WTC11 (cell line): ENCODE data around the gene EOMES. TPM values are rescaled to one million over a fixed set of nuclear protein-coding genes. Genes with fewer than 3 reads are reported as not detected.

ENCODE experiments used
- ATAC-seq: fragments of 200-7000 bp; cut with Tn5 transposase; 2 replicates; pipeline ENCODE4 v1.10.0; 2021; ENCODE audit warnings: mild to moderate bottlenecking, moderate library complexity
- CTCF ChIA-PET: fragments of 300-600 bp; sonication (Branson Sonifier 250); formaldehyde crosslinking; loops from one replicate; lab custom pipeline; 2021; ENCODE audit warnings: antibody characterized with exemption; lab: Charles Lee
- POLR2A ChIA-PET: fragments of 350-600 bp; sonication (Branson Sonifier 250); formaldehyde crosslinking; loops from one replicate; lab custom pipeline; 2021; ENCODE audit warnings: antibody characterized with exemption; lab: Charles Lee
- DNase-seq: peaks from one replicate; pipeline ENCODE4 v3.0.0; 2021; ENCODE audit warnings: low spot score
- H3K27ac Mint-ChIP-seq: 2 replicates; pipeline ENCODE4 v1.8.0; 2021; ENCODE audit warnings: mixed read lengths
- H3K27me3 Mint-ChIP-seq: 2 replicates; pipeline ENCODE4 v1.8.0; 2021; ENCODE audit warnings: low read depth, mild to moderate bottlenecking, moderate library complexity, mixed read lengths
- H3K36me3 Mint-ChIP-seq: 2 replicates; pipeline ENCODE4 v1.8.0; 2021; ENCODE audit warnings: mixed read lengths
- H3K4me1 Mint-ChIP-seq: 2 replicates; pipeline ENCODE4 v1.8.0; 2022; ENCODE audit warnings: mixed read lengths
- H3K4me3 Mint-ChIP-seq: 2 replicates; pipeline ENCODE4 v1.8.0; 2021; ENCODE audit warnings: mild to moderate bottlenecking, moderate library complexity, mixed read lengths
- H3K9me3 Mint-ChIP-seq: 2 replicates; pipeline ENCODE4 v1.8.0; 2021; ENCODE audit warnings: mixed read lengths
- ARID4B ChIP-seq: sonication (generic); formaldehyde crosslinking; IDR thresholded peaks from 2 replicates; pipeline ENCODE4 v1.8.0; 2023; ENCODE audit warnings: missing genetic modification reagents, mild to moderate bottlenecking, borderline replicate concordance
- ATF1 ChIP-seq: sonication (generic); formaldehyde crosslinking; IDR thresholded peaks from 2 replicates; pipeline ENCODE4 v1.8.1; 2023; ENCODE audit warnings: mild to moderate bottlenecking, moderate library complexity, missing genetic modification reagents
- ATF6 ChIP-seq: sonication (generic); formaldehyde crosslinking; IDR thresholded peaks from 2 replicates; pipeline ENCODE4 v1.8.1; 2023; ENCODE audit warnings: mild to moderate bottlenecking, missing genetic modification reagents
- ESRRA ChIP-seq: sonication (generic); formaldehyde crosslinking; IDR thresholded peaks from 2 replicates; pipeline ENCODE4 v1.8.1; 2022; ENCODE audit warnings: mild to moderate bottlenecking, missing genetic modification reagents, borderline replicate concordance
- MAX ChIP-seq: sonication (generic); formaldehyde crosslinking; IDR thresholded peaks from 2 replicates; pipeline ENCODE4 v1.8.0; 2022; ENCODE audit warnings: mild to moderate bottlenecking, missing genetic modification reagents
- MXD4 ChIP-seq: fragments of 250-450 bp; sonication (Bioruptor Pico); IDR thresholded peaks from 2 replicates; pipeline ENCODE4 v1.8.0; 2021; ENCODE audit warnings: mild to moderate bottlenecking, moderate library complexity, borderline replicate concordance
- NR1H2 ChIP-seq: sonication (generic); formaldehyde crosslinking; IDR thresholded peaks from 2 replicates; pipeline ENCODE4 v1.9.0; 2021; ENCODE audit warnings: mild to moderate bottlenecking, moderate library complexity, missing genetic modification reagents
- NR2C2 ChIP-seq: sonication (generic); formaldehyde crosslinking; IDR thresholded peaks from 2 replicates; pipeline ENCODE4 v1.8.0; 2022; ENCODE audit warnings: mild to moderate bottlenecking, missing genetic modification reagents
- SMAD4 ChIP-seq: sonication (generic); formaldehyde crosslinking; IDR thresholded peaks from 2 replicates; pipeline ENCODE4 v1.8.0; 2022; ENCODE audit warnings: mild to moderate bottlenecking, missing genetic modification reagents
- ZNF121 ChIP-seq: sonication (generic); formaldehyde crosslinking; IDR thresholded peaks from 2 replicates; pipeline ENCODE4 v1.8.0; 2023; ENCODE audit warnings: missing genetic modification reagents
- ZNF219 ChIP-seq: sonication (generic); formaldehyde crosslinking; IDR thresholded peaks from 2 replicates; pipeline ENCODE4 v1.8.0; 2023; ENCODE audit warnings: missing genetic modification reagents, mild to moderate bottlenecking, borderline replicate concordance
- ZNF263 ChIP-seq: sonication (generic); formaldehyde crosslinking; IDR thresholded peaks from 2 replicates; pipeline ENCODE4 v1.8.1; 2022; ENCODE audit warnings: low read depth, mild to moderate bottlenecking, moderate library complexity, missing genetic modification reagents
- ZNF317 ChIP-seq: sonication (generic); formaldehyde crosslinking; IDR thresholded peaks from 2 replicates; pipeline ENCODE4 v1.8.1; 2023; ENCODE audit warnings: low read depth, mild to moderate bottlenecking, moderate library complexity, missing genetic modification reagents, borderline replicate concordance
- ZNF396 ChIP-seq: fragments of 250-450 bp; sonication (Bioruptor Pico); IDR thresholded peaks from 2 replicates; pipeline ENCODE4 v1.8.0; 2021; ENCODE audit warnings: mild to moderate bottlenecking, moderate library complexity, borderline replicate concordance
- ZNF416 ChIP-seq: fragments of 250-450 bp; sonication (Bioruptor Pico); IDR thresholded peaks from 2 replicates; pipeline ENCODE4 v1.9.0; 2021; ENCODE audit warnings: mild to moderate bottlenecking, inconsistent platforms
- ZSCAN18 ChIP-seq: fragments of 250-450 bp; sonication (Bioruptor Pico); IDR thresholded peaks from 2 replicates; pipeline ENCODE4 v2.1.2; 2022; ENCODE audit warnings: mild to moderate bottlenecking, moderate library complexity
- total RNA-seq: library from RNA; stranded (reverse); gene quantifications from 3 replicates; pipeline ENCODE4 v1.2.3, GENCODE V29; 2021
- TF ChIP-seq, protein P1 (sequence below): sonication (generic); formaldehyde crosslinking; IDR thresholded peaks from 2 replicates; pipeline ENCODE4 v1.8.1; 2023; ENCODE audit warnings: mild to moderate bottlenecking, missing genetic modification reagents, moderate library complexity
- TF ChIP-seq, protein P2 (sequence below): sonication (generic); formaldehyde crosslinking; IDR thresholded peaks from 2 replicates; pipeline ENCODE4 v1.8.0; 2023; ENCODE audit warnings: missing genetic modification reagents

EOMES gene
- total RNA-seq, 1 experiment from 2014 or later = 1.4 TPM

DNA sequence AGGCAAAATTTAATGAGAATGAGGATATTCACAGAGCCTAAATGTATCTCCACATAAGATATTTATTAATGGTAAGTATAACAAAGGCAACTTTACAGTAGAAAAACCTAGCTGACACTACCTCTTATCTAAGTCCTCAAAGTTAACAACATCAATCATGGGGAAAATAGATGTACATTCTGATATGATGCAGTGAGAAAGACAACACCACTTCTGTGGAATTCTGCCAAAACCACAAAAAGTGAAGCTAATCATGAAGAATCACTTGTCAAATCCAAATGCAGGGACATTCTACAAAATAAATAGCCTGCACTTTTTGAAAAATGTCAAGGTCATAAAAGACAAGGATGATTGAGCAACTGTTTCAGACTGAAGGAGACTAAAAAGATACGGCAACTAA lies 27.5 kb upstream of the EOMES start:
- ChIA-PET CTCF (interaction anchor here (0.6 to 0.8 kb wide), 2 partner anchors 28 to 37 kb away, joined by 3 read pairs; no protein-coding TSS in a partner anchor), POLR2A (no interaction called here)
- H3K27ac Mint-ChIP-seq = no peak overlapping the region
- no peak for ATAC-seq
- H3K9me3 Mint-ChIP-seq = peaks cover 8% of the 10 kb centered on the region
- no peaks in the 10 kb centered on the region for H3K36me3 Mint-ChIP-seq
- no peak for DNase-seq
- H3K4me3 Mint-ChIP-seq = no peak overlapping the region
- TF ChIP-seq SMAD4 (CRISPR knock-in tag) (no peak), ESRRA (no peak), ZNF317 (CRISPR knock-in tag) (no peak), NR2C2 (no peak), MXD4 (no peak), ARID4B (CRISPR knock-in tag) (no peak)
- TF ChIP-seq, protein P1, sequence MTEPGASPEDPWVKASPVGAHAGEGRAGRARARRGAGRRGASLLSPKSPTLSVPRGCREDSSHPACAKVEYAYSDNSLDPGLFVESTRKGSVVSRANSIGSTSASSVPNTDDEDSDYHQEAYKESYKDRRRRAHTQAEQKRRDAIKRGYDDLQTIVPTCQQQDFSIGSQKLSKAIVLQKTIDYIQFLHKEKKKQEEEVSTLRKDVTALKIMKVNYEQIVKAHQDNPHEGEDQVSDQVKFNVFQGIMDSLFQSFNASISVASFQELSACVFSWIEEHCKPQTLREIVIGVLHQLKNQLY (CRISPR knock-in tag) = no peak
- H3K4me1 Mint-ChIP-seq = no peaks in the 10 kb centered on the region
- H3K27me3 Mint-ChIP-seq = no peaks in the 10 kb centered on the region; the same call in 1 of the 2 replicates

DNA sequence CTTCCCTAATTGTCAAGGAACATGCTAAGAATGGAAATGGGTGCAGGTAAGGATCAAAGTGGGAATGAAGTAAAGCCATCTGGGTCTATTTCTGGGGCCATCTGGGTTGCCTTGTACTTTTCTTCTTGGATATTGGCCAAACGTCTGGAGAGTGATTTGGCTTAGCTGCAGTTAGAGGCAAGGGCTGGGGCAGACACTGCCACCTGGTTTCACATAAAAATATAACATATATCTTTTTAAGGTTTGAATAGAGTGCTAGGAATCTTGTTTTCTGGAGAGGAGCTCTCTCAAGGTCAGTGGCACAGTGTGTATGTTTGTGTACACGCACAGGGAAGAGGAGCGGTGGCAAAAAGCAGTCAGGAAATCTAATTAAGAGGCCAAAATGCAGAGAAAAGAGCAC lies 24.7 kb upstream of the EOMES start:
- Mint-ChIP-seq H3K4me3 (no peak overlapping the region), H3K4me1 (no peaks in the 10 kb centered on the region), H3K36me3 (peaks cover 5% of the 10 kb centered on the region), H3K27me3 (no peaks in the 10 kb centered on the region; the same call in 1 of the 2 replicates), H3K27ac (no peak overlapping the region), H3K9me3 (peaks cover 10% of the 10 kb centered on the region)
- CTCF ChIA-PET = interaction anchor here (0.6 to 1.5 kb wide), 2 partner anchors 35 to 559 kb away, joined by 3 to 5 read pairs; no protein-coding TSS in a partner anchor
- TF ChIP-seq ZNF416 (CRISPR knock-in tag) (no peak), ATF6 (no peak), ATF1 (CRISPR knock-in tag) (no peak), SMAD4 (CRISPR knock-in tag) (no peak), ZNF121 (CRISPR knock-in tag) (no peak), ZSCAN18 (CRISPR knock-in tag) (no peak), ZNF263 (no peak), NR1H2 (CRISPR knock-in tag) (no peak), ZNF396 (CRISPR knock-in tag) (no peak), ARID4B (CRISPR knock-in tag) (no peak), MAX (CRISPR knock-in tag) (no peak), ZNF219 (CRISPR knock-in tag) (no peak)
- TF ChIP-seq, protein P1 (CRISPR knock-in tag) = no peak
- TF ChIP-seq, protein P2, sequence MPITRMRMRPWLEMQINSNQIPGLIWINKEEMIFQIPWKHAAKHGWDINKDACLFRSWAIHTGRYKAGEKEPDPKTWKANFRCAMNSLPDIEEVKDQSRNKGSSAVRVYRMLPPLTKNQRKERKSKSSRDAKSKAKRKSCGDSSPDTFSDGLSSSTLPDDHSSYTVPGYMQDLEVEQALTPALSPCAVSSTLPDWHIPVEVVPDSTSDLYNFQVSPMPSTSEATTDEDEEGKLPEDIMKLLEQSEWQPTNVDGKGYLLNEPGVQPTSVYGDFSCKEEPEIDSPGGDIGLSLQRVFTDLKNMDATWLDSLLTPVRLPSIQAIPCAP (CRISPR knock-in tag) = no peak
- DNase-seq (no peak), ATAC-seq (no peak)
- POLR2A ChIA-PET = no interaction called here
